Stomach (tissue), 9 donors: ENCODE data around the gene FAM83F. TPM values are rescaled to one million over a fixed set of nuclear protein-coding genes. Genes with fewer than 3 reads are reported as not detected.
"Not testable (repeated sequence)": the region's sequence is repeated elsewhere in the genome, so short reads cannot be mapped to it uniquely, and the experiment has no call there.

Experiments
- DNase-seq, 2 donors: peaks; one replicate each; pipeline versions ENCODE4 v3.0.0 to v3.0.0-alpha.2; 2013 to 2019
- H3K27ac ChIP-seq, 5 donors: fragments of 200-600 bp in 4 of 5; sonication (generic) in 4 of 5; one replicate each; pipeline ENCODE4 v1.5.1; 2013 to 2019; ENCODE audit warnings: mild to moderate bottlenecking in 1 of 5, moderate library complexity in 1 of 5
- H3K27me3 ChIP-seq, 3 donors: fragments of 200-600 bp; sonication (generic); one replicate each; pipeline ENCODE4 v1.5.1; 2017 to 2019; ENCODE audit warnings: mixed run types in 1 of 3
- H3K36me3 ChIP-seq, 4 donors: fragments of 200-600 bp; sonication (generic); 1 replicate in 3 of 4; 2 replicates in 1 of 4; pipeline ENCODE4 v1.5.1; 2016 to 2019
- H3K4me1 ChIP-seq, 4 donors: fragments of 200-600 bp; sonication (generic); one replicate each; pipeline ENCODE4 v1.5.1; 2016 to 2019
- H3K4me3 ChIP-seq, 4 donors: fragments of 200-600 bp; sonication (generic) in 3 of 4; one replicate each; pipeline ENCODE4 v1.5.1; 2016 to 2019; ENCODE audit warnings: mild to moderate bottlenecking in 1 of 4
- H3K9me3 ChIP-seq, 4 donors: fragments of 200-600 bp; sonication (generic); one replicate each; pipeline ENCODE4 v1.5.1; 2016 to 2019
- EP300 ChIP-seq: sonication (generic); formaldehyde crosslinking; IDR thresholded peaks from one replicate; pipeline ENCODE4 v1.6.1; 2017; ENCODE audit warnings: antibody characterized with exemption
- POLR2A ChIP-seq, 4 donors: fragments of 450-650 bp; IDR thresholded peaks; one replicate each; pipeline ENCODE4 v1.6.1; 2016; ENCODE audit warnings: antibody characterized with exemption in 4 of 4, control low read depth in 2 of 4, mild to moderate bottlenecking in 1 of 4, moderate library complexity in 1 of 4
- POLR2AphosphoS5 ChIP-seq, 3 donors: sonication (generic); formaldehyde crosslinking; IDR thresholded peaks; one replicate each; pipeline ENCODE4 v1.6.1; 2016; ENCODE audit warnings: antibody characterized with exemption in 3 of 3
- WGBS, 5 donors: extraction: QIAGEN DNeasy Blood & Tissue Kit in 3 of 5; methylation state at CpG; one replicate each; pipeline versions ENCODE4 v1.1.5 to v1.1.7; 2013 to 2018; 5-methylcytosine and 5-hydroxymethylcytosine counted together
- intact Hi-C: fragments of 100-400 bp; cut with DNase I; formaldehyde crosslinking; loops from one replicate; pipeline ENCODE4 v1.15.1; 2023; ENCODE audit warnings: low total_unique reads
- polyA plus RNA-seq, 3 donors: library from polyadenylated mRNA; stranded (reverse); fragments of 200-250 nt; gene quantifications; one replicate each; pipeline ENCODE4 v1.2.3, GENCODE V29; 2013
- total RNA-seq, 5 donors: library from RNA; depleted of rRNA; stranded (reverse); fragments of >200 nt; gene quantifications; one replicate each; pipeline versions ENCODE4 v1.1.0 to v1.2.3, GENCODE V29; 2014 to 2016
- TF ChIP-seq, protein P1 (sequence below), 7 experiments: fragments of 450-650 bp in 4 of 7; fragments of 200-600 bp in 3 of 7; sonication (generic) in 3 of 7; IDR thresholded peaks; one replicate each; pipeline ENCODE4 v1.5.1; 2016 to 2019; ENCODE audit warnings: antibody characterized with exemption in 7 of 7, control low read depth in 2 of 7, mild to moderate bottlenecking in 1 of 7
- donor health status: healthy with polysubstance abuse.
- donor health status: Bipolar disorder and iron deficiency.
- donor health status: healthy.

The FAM83F gene
- total and polyA plus RNA-seq, 8 donors = under 0.01 to 17.4 (median 7.6) TPM

- no peak overlapping the region for H3K27ac ChIP-seq
- intact Hi-C loops = no loop called here
- H3K9me3 ChIP-seq = no peaks in the 10 kb centered on the region
- 83 to 92% (median 88%) methylated on average over 8 of the region's 8 CpGs for WGBS, 5 donors
- TF ChIP-seq EP300 (no peak), POLR2AphosphoS5 (IDR thresholded peaks at IDR 0.05) (no peak), POLR2A (IDR thresholded peaks at IDR 0.05) (no peak)
- TF ChIP-seq, protein P1, sequence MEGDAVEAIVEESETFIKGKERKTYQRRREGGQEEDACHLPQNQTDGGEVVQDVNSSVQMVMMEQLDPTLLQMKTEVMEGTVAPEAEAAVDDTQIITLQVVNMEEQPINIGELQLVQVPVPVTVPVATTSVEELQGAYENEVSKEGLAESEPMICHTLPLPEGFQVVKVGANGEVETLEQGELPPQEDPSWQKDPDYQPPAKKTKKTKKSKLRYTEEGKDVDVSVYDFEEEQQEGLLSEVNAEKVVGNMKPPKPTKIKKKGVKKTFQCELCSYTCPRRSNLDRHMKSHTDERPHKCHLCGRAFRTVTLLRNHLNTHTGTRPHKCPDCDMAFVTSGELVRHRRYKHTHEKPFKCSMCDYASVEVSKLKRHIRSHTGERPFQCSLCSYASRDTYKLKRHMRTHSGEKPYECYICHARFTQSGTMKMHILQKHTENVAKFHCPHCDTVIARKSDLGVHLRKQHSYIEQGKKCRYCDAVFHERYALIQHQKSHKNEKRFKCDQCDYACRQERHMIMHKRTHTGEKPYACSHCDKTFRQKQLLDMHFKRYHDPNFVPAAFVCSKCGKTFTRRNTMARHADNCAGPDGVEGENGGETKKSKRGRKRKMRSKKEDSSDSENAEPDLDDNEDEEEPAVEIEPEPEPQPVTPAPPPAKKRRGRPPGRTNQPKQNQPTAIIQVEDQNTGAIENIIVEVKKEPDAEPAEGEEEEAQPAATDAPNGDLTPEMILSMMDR (IDR thresholded peaks at IDR 0.05) = no peak
- peaks cover 0 to 12% (median 0%) of the 10 kb centered on the region in 4 donors for H3K4me1 ChIP-seq
- no peak for DNase-seq
- H3K27me3 ChIP-seq = no peaks in the 10 kb centered on the region
- no peaks in the 10 kb centered on the region for H3K36me3 ChIP-seq
- no peak overlapping the region for H3K4me3 ChIP-seq
These were observed 47.2 kb upstream of the FAM83F start for GRCh38 chr22:39947220-39948216.

GRCh38 chr22:39949964-39950737, 44.6 kb upstream of the FAM83F start:
- Histone ChIP-seq H3K9me3 (no peaks in the 10 kb centered on the region), H3K4me1 (peaks cover 0 to 21% (median 5%) of the 10 kb centered on the region in 4 donors), H3K27me3 (no peaks in the 10 kb centered on the region), H3K4me3 (no peak overlapping the region), H3K27ac (no peak overlapping the region), H3K36me3 (no peaks in the 10 kb centered on the region)
- TF ChIP-seq EP300 = no peak
- no peak for TF ChIP-seq POLR2A (IDR thresholded peaks at IDR 0.05)
- TF ChIP-seq, protein P1 (IDR thresholded peaks at IDR 0.05) = no peak
- no peak for TF ChIP-seq POLR2AphosphoS5 (IDR thresholded peaks at IDR 0.05)
- 79 to 87% (median 87%) methylated on average over 8 of the region's 8 CpGs for WGBS, 5 donors
- no peak for DNase-seq
- intact Hi-C loops = no loop called here

DNA sequence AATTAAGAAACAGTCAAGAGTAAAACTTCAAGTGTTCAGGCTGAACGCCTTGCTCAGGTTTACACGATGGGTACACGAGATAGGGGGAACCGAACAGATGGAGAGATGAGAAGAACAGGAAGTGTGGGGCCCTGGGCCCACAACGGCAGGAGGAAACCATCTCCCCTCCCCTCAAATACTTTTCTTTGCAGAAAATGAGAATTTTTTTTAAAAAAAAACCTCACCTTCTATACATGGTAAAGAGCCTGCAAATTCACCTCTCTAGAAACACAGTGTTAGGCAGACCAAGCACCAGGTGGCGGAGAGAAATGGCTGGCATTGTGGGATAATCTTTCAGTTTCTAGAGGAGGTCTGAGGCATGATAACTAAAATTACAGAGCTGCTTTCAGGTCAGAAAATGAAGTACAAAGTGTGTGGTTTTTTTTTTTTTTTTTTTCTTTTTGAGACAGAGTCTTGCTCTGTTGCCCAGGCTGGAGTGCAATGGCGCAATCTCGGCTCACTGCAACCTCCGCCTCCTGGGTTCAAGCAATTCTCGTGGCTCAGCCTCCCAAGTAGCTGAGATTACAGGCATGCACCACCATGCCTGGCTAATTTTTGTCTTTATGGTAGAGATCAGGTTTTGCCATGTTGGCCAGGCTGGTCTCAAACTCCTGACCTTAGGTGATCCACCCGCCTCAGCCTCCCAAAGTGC, 43.0 kb upstream of the FAM83F start:
- H3K27ac ChIP-seq = not testable (repeated sequence)

GRCh38 chr22:39952347-39952746, 42.4 kb upstream of the FAM83F start:
- Histone ChIP-seq H3K36me3 (no peaks in the 10 kb centered on the region), H3K4me3 (no peak overlapping the region), H3K9me3 (no peaks in the 10 kb centered on the region), H3K27ac (no peak overlapping the region), H3K4me1 (peaks cover 0 to 13% (median 5%) of the 10 kb centered on the region in 4 donors), H3K27me3 (no peaks in the 10 kb centered on the region)
- no peak for DNase-seq
- WGBS, 5 donors = 78 to 91% (median 83%) methylated on average over 6 of the region's 6 CpGs
- TF ChIP-seq POLR2AphosphoS5 (IDR thresholded peaks at IDR 0.05) (no peak), EP300 (no peak), POLR2A (IDR thresholded peaks at IDR 0.05) (no peak)
- TF ChIP-seq, protein P1 (IDR thresholded peaks at IDR 0.05) = no peak
- intact Hi-C loops = no loop called here

More for the DNA sequence above, 43.0 kb upstream of the FAM83F start:
- peaks cover 0 to 19% (median 5%) of the 10 kb centered on the region in 4 donors for H3K4me1 ChIP-seq
- DNase-seq, H3K4me3 ChIP-seq, H3K9me3 ChIP-seq, H3K36me3 ChIP-seq, intact Hi-C loops, H3K27me3 ChIP-seq: not testable (repeated sequence)
- 71 to 83% (median 79%) methylated on average over 11 of the region's 11 CpGs for WGBS, 5 donors
